ENCODE results near the gene SURF4.

The SURF4 gene

GRCh38 chr9:133379153-133380086 is 3.6 kb upstream of the SURF4 start:
- no peak for TF ChIP-seq REST (IDR thresholded peaks at IDR 0.05; ENCODE audit: insufficient read depth in 1 of 2, low read depth in 2 of 2, low read length in 2 of 2)
- TF ChIP-seq POLR2AphosphoS5 (IDR thresholded peaks at IDR 0.05; ENCODE audit: low read depth, low read length): no peak
- TF ChIP-seq SIN3A (IDR thresholded peaks at IDR 0.05; ENCODE audit: borderline replicate concordance, insufficient read depth, low read length): no peak
- TF ChIP-seq FOXP2 (optimal IDR thresholded peaks at IDR 0.05; ENCODE audit: borderline replicate concordance, extremely low read depth, extremely low read length, insufficient read depth): no peak
- no peak for TF ChIP-seq TAF1 (IDR thresholded peaks at IDR 0.05; ENCODE audit: borderline replicate concordance, insufficient read depth, low read length)

- TF ChIP-seq SIN3A (IDR thresholded peaks at IDR 0.05; ENCODE audit: borderline replicate concordance, insufficient read depth, low read length) (no peak), TAF1 (IDR thresholded peaks at IDR 0.05; ENCODE audit: borderline replicate concordance, insufficient read depth, low read length) (no peak), FOXP2 (optimal IDR thresholded peaks at IDR 0.05; ENCODE audit: borderline replicate concordance, extremely low read depth, extremely low read length, insufficient read depth) (no peak), REST (IDR thresholded peaks at IDR 0.05; ENCODE audit: insufficient read depth in 1 of 2, low read depth in 2 of 2, low read length in 2 of 2) (no peak), POLR2AphosphoS5 (IDR thresholded peaks at IDR 0.05; ENCODE audit: low read depth, low read length) (no peak)
Observed at GRCh38 chr9:133378408-133378962, 2.6 kb upstream of the SURF4 start.

GRCh38 chr9:133377721-133378216 is 1.9 kb upstream of the SURF4 start:
- TF ChIP-seq POLR2AphosphoS5 (IDR thresholded peaks at IDR 0.05; ENCODE audit: low read depth, low read length) (no peak), TAF1 (IDR thresholded peaks at IDR 0.05; ENCODE audit: borderline replicate concordance, insufficient read depth, low read length) (no peak), SIN3A (IDR thresholded peaks at IDR 0.05; ENCODE audit: borderline replicate concordance, insufficient read depth, low read length) (no peak), FOXP2 (optimal IDR thresholded peaks at IDR 0.05; ENCODE audit: borderline replicate concordance, extremely low read depth, extremely low read length, insufficient read depth) (no peak), REST (IDR thresholded peaks at IDR 0.05; ENCODE audit: insufficient read depth in 1 of 2, low read depth in 2 of 2, low read length in 2 of 2) (no peak)

DNA sequence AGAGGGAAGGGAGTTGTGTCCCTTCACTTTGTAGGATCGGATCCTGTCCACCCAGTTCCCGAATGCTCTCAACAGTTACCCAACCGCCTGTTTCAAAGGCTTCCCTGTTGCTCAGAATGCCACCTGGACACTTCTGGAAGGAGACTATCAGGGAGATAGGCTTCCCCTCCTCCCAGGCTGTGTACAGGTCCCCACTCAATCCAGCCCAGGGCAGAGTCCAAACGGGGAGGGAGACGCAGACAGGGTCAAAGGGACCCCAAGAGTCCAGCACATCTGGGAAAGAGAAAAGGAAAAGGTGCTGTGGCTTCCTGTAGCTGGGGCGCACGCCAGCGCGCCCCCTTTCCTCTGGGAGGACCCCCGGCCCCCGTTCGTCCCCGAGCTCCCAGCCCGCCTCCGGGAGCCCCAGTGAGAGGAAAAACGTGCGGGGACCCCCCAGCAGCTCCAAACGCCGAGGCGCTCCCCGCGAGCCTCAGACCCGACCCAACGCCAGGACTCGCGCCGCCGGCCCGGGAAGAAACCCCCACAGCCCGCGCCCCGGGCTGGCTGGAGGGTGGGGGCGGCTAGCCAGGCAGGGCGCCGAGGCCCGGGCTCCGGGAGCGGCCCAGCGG is 640 bp downstream of the SURF4 start:
- TF ChIP-seq TAF1 (IDR thresholded peaks at IDR 0.05; ENCODE audit: borderline replicate concordance, insufficient read depth, low read length) (no peak), FOXP2 (optimal IDR thresholded peaks at IDR 0.05; ENCODE audit: borderline replicate concordance, extremely low read depth, extremely low read length, insufficient read depth) (no peak), REST (IDR thresholded peaks at IDR 0.05; ENCODE audit: insufficient read depth in 1 of 2, low read depth in 2 of 2, low read length in 2 of 2) (no peak), SIN3A (IDR thresholded peaks at IDR 0.05; ENCODE audit: borderline replicate concordance, insufficient read depth, low read length) (no peak), POLR2AphosphoS5 (IDR thresholded peaks at IDR 0.05; ENCODE audit: low read depth, low read length) (no peak)

All from PFSK-1 (cell line).